GM18511 (cell line): ENCODE results near the gene ZNF723.
"Not testable (repeated sequence)": the region's sequence is repeated elsewhere in the genome, so short reads cannot be mapped to it uniquely, and the experiment has no call there.

Source experiments
- ATAC-seq: cut with Tn5 transposase; IDR thresholded peaks from one replicate; pipeline ENCODE4 v1.9.1; 2021; ENCODE audit warnings: mild to moderate bottlenecking, moderate library complexity; ENCODE audit not compliant: unreplicated experiment

Gene ZNF723

DNA sequence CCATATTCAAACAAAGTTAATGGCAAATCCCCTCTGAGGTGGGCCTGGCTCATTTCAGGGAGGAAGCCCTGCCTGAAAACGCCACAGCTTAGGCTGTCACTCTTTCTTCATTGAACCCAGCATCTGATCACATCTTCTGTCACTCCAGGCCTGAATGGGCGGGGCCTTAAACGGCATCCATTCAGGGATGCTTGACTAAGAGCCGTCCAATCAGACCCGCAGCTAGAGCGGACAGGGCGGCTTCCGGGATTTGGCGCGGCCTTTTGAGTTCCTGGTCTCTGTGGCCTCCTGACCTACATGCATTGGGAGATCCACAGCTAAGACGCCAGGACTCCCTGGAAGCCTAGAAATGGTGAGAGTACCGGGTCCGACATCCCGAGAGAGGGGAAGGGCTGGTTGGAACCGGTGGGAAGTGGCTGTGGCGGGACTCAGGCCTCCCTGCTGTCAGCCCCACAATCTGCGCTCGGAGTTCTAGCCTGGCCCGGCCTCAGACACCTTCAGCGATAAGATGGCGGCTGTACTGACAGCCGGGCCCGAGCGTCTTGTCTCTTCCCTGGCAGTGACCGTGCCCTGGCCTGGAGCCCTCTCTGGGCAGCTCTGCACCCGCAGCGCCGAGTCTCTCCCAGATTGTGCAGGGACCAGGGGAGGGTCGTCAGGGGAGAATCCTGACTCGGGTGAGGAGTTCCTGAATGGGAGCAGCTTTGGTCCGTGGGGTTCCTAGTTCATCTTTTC, at the start of gene ZNF723:
Gene ZNF723, plus strand, starts transcription at position 261 of the 732 bp plus-strand sequence. Its CDS starts 89 bp downstream, at position 350.
- ATAC-seq = no peak

DNA sequence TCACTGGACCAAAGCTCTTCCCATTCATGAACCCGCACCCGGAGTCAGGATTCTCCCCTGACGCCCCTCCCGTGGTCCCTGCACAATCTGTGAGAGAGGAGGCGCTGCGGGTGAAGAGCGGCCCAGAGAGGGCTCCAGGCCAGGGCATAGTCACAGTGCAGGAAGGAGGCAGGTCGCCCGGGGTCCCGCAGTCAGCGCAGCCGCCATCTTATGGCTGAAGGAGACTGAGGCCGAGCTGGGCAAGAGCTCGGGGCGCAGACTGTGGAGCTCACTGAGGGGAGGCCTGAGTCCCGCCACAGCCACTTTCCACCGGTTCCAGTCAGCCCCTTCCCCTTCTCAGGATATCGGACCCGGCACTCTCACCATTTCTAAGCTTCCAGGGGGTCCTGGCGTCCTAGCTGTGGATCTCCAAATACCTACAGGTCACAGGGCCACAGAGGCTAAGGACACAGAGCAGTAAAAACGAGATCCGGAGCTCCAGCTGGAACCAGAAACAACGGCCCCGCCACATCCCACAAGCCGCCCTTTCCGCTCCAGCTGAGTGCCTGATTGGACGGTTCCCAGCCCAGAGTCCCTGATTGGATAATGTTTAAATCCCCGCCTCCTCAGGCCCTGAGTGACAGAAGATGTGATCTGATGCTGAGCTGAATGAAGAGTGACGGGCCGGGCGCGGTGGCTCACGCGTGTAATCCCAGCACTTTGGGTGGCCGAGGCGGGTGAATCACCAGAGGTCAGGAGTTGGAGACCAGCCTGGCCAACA, 48.3 kb upstream of the ZNF723 start, which contains the start of gene ZNF99:
Gene ZNF99, minus strand, starts transcription at position 501 of the 760 bp plus-strand sequence. Its CDS starts 135 bp downstream, at position 366.
- ATAC-seq = no peak

- not testable (repeated sequence) for ATAC-seq
Observed at GRCh38 chr19:22792863-22793262, 39.2 kb upstream of the ZNF723 start.

DNA sequence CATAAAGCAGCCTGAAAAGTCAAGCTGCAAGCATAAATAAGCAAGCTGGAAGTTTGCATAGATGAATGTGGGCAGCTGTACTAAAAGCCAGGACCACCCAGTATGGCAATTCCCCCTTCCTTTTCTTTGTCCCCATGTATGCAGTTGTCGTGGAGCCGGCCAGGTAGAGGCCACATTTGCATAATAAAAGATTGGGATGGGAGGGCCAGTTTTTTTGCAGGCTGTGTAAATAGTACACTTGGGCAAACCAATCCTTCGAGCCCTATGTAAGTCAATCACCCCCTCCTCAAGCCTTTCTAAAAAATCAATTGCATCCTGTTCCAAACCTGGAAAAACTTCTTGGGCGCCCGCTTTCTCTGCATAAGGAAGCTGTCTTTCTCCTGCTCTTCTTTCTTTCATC, 35.1 kb upstream of the ZNF723 start:
- ATAC-seq = no peak

DNA sequence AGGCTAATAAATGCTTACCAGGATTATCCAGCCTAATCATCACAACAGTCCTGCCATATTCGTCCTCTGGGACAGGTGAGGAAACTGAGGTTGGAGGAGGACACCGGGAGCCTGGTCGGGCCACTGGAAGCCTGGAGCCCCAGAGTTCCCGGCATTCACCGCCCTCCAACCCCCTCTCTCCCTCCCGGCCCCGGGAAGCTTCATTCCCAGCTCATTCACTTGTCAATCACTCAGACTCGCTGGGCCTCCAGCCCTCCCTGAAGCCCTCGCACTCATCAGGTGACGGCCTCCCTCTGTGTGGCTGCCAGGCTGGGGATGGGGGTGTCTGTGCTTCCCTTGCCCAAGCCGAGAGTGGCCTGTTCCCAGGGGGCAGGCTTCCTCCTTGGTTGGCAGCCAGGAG, 25.7 kb upstream of the ZNF723 start:
- no peak for ATAC-seq

DNA sequence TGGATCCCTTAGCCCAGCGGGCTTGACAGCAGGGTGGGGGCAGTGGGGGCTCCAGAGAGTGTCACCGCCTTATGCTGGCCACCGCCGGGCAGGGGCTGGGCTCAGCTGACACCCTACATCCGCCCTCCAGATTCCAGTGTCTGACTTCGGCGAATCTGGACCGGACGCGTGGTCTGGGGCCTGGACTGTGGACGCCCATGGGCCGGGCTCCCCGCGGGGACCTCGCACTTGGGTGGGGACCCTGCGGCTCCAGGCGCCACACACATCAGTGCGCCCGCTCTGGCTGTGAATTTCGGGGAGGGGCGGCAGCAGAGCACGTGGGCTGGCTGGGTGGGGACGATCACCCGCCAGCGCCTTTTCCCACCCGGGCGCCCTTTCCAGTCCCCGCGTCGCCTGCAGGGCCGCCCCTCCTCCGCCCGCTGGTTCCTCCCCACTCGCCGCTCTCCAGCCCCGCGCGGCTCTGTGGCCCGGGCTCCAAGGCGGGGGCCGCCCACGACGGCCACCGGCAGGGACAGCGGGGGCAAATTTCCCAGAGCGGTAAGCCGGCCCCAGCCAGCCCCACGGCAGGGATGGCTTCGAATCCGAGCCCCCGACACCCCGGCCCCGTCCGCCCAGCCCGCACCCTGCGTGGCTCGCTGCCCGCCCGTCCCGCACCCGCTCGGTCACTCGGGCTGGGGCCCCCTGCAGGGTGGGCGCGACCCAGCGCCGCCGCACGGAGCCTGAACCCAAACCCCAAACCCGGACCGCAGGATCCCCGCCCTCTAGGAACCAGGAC, 24.8 kb upstream of the ZNF723 start:
- ATAC-seq = no peak

DNA sequence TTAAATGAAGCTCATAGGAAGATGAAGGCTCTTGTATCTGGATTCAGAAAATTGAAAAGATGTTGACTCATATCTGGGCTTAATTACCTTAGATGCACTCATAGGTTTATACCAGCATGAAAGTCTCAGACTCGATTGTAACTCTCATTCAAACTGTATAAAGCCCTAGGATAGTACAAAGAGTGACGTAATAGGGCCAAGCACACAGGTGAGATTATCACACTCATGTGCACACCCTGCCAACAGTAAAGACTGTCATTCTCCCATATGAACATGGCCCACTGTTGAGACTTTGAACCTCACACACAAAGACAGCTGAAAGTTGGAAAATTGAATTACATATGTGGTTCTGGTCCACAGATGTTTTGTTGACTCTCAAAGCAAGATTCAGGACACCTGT, 18.0 kb upstream of the ZNF723 start:
- ATAC-seq = no peak

- ATAC-seq = no peak
Observed at GRCh38 chr19:22831211-22831610, 880 bp upstream of the ZNF723 start.

DNA sequence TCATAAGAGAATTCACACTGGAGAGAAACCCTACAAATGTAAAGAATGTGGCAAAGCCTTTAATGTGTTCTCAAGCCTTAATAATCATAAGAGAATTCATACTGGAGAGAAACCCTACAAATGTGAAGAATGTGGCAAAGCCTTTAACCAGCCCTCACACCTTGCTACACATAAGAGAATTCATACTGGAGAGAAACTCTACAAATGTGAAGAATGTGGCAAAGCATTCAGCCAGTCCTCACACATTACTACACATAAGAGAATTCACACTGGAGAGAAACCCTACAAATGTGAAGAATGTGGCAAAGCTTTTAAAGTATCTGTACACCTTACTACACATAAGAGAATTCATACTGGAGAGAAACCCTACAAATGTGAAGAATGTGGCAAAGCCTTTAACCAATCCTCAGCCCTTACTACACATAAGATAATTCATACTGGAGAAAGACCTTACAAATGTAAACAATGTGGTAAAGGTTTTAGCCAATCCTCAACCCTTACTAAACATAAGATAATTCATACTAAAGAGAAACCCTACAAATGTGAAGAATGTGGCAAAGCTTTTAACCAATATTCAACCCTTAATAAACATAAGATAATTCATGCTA, 25.7 kb downstream of the ZNF723 start:
- not testable (repeated sequence) for ATAC-seq

DNA sequence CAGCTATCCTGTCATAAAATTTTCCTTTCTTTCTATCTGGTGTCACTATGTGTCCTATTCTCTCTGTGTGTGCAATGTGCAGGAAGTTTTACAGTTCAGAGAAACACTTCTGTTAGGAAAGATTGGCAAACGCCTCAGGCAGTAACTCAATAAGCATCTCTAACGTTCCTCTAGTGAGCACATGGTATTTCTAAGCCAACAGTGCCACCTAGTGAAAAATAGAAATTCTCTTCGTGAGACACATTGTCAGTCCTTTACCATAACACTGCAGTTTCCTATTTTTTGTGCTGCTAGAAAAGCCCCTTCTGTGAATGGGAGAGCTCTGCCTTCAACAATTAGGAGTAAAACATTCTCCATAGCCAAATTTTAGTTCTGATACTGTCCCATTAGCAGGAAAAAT, 50.7 kb downstream of the ZNF723 start:
- ATAC-seq = no peak

DNA sequence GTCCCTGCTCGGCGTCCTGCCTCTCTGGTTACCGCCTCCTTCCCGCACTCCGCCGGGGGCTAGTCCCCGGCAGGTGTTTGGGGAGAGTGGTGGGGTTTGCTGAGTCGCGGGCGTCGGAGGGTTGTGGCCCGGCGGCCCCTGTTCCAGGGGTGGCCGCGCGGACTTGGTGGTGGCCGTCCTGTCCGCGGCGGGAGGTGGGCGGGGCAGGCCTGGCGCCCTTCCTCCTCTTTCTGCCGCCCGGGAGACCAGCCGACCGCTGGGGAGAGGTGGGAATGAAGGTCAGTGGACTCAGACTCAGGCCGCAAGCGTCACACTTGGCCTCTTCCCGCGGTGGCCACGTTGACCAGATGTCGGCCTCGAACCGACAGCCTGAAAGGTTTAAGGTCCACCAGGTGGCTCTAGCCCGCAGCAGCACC, 61.8 kb downstream of the ZNF723 start:
- no peak for ATAC-seq

DNA sequence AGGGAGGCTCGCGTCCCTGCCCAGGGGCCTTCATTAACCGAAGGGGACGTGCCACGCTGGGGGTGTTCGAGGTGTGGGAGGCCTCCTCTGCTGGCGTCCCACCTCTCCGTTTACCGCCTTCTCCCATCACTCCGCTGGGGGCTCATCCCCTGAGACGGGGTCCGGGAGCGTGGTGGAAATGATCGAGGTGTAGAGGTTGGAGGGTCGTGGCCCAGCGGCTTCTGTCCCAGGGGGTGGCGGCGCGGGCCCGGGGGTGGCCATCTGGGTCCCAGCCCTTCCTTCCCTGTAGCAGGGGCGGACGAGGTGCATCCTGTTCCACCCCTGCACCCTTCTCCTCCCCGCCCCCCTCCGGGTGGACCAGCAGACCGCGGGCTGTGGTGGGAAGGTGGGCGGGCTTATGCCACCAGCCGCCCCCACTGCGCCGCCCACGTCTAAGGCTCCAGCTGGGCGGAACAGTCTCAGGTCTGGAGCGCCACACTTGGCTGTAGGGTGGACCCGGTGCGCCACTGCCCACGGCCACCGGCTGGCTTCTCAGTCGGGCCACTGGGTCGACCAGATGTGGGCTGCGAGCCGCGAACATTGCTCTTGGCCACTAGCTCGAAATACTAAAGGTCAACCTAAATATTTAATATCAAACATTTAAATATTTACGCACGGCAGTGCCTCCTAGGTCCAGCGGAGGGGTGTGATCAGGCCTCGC, 69.5 kb downstream of the ZNF723 start:
- no peak for ATAC-seq
